HEK293 (cell line): ENCODE measurements around the gene C16orf86.

Experiments used
- RBAK ChIP-seq: fragments of 450-650 bp; formaldehyde crosslinking; IDR thresholded peaks from 2 replicates; pipeline ENCODE4 v1.5.1; 2016; ENCODE audit warnings: missing biosample characterization, missing genetic modification characterization
- ZNF529 ChIP-seq: fragments of 450-650 bp; formaldehyde crosslinking; IDR thresholded peaks from 2 replicates; pipeline ENCODE4 v1.5.1; 2017; ENCODE audit warnings: missing genetic modification characterization, missing biosample characterization; ENCODE audit not compliant: insufficient replicate concordance
- ZNF600 ChIP-seq: fragments of 450-650 bp; formaldehyde crosslinking; IDR thresholded peaks from 2 replicates; pipeline ENCODE4 v1.5.1; 2016; ENCODE audit warnings: missing biosample characterization, missing genetic modification characterization
- TF ChIP-seq, protein P1 (sequence below): fragments of 450-650 bp; formaldehyde crosslinking; IDR thresholded peaks from 2 replicates; pipeline ENCODE4 v1.5.1; 2016; ENCODE audit warnings: missing biosample characterization, missing genetic modification characterization

DNA sequence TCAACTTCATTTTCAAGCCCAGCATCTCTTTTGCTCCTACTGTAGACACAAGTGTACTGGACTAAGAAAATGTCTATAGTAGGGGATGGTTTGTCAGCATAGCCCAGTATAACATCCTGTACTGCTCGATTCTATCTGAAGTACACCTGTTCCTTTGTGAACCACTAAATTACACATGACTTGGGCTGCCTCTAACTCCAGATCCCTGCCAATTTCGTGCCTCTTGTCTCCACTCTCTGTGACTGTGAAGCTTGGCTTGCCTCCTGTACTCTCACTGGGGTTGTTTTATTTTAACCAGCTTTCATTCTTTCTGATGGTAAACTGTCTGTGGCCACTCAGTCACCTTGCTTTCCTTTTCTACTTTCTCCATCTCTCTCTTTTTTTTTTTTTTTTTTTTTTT is 28.0 kb downstream of the C16orf86 start:
- TF ChIP-seq ZNF600 (tag by site-specific recombination) = no peak
- no peak for TF ChIP-seq ZNF529
- TF ChIP-seq, protein P1, sequence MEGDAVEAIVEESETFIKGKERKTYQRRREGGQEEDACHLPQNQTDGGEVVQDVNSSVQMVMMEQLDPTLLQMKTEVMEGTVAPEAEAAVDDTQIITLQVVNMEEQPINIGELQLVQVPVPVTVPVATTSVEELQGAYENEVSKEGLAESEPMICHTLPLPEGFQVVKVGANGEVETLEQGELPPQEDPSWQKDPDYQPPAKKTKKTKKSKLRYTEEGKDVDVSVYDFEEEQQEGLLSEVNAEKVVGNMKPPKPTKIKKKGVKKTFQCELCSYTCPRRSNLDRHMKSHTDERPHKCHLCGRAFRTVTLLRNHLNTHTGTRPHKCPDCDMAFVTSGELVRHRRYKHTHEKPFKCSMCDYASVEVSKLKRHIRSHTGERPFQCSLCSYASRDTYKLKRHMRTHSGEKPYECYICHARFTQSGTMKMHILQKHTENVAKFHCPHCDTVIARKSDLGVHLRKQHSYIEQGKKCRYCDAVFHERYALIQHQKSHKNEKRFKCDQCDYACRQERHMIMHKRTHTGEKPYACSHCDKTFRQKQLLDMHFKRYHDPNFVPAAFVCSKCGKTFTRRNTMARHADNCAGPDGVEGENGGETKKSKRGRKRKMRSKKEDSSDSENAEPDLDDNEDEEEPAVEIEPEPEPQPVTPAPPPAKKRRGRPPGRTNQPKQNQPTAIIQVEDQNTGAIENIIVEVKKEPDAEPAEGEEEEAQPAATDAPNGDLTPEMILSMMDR (tag by site-specific recombination) = no peak
- no peak for TF ChIP-seq RBAK (tag by site-specific recombination)
